Astrocyte (in vitro differentiated cells and primary cell): ENCODE results near the gene PAIP2. TPM values are rescaled to one million over a fixed set of nuclear protein-coding genes. Genes with fewer than 3 reads are reported as not detected.
"Not testable (repeated sequence)": the region's sequence is repeated elsewhere in the genome, so short reads cannot be mapped to it uniquely, and the experiment has no call there.

Source experiments
- DNase-seq: peaks from one replicate; pipeline ENCODE4 v3.0.0-alpha.2; 2010; ENCODE audit warnings: low read depth
- FAIRE-seq: peaks from 2 replicates; lab custom pipeline; 2011; peaks lifted over from hg19 to GRCh38; lab: Jason Lieb, UNC
- H2AFZ ChIP-seq: 2 replicates; pipeline ENCODE4 v1.6.0; 2012; ENCODE audit warnings: low read depth, low read length, inconsistent platforms
- H3K27ac ChIP-seq: 2 replicates; pipeline ENCODE4 v1.5.1; 2011; ENCODE audit warnings: low read depth, low read length, inconsistent platforms
- H3K27me3 ChIP-seq: 2 replicates; pipeline ENCODE4 v1.6.0; 2011; ENCODE audit warnings: low read length, inconsistent platforms; ENCODE audit not compliant: insufficient read depth
- H3K36me3 ChIP-seq: 2 replicates; pipeline ENCODE4 v1.5.1; 2011; ENCODE audit warnings: low read length, inconsistent platforms; ENCODE audit not compliant: insufficient read depth
- H3K4me1 ChIP-seq: 2 replicates; pipeline ENCODE4 v1.5.1; 2011; ENCODE audit warnings: low read length, inconsistent platforms; ENCODE audit not compliant: insufficient read depth
- H3K4me2 ChIP-seq: 2 replicates; pipeline ENCODE4 v1.6.0; 2012; ENCODE audit warnings: low read length, inconsistent platforms
- H3K4me3 ChIP-seq: 2 replicates; pipeline ENCODE4 v1.5.1; 2011; ENCODE audit warnings: low read depth, mild to moderate bottlenecking, low read length, inconsistent platforms; ENCODE audit not compliant: insufficient read depth
- H3K79me2 ChIP-seq: 2 replicates; pipeline ENCODE4 v1.6.0; 2012; ENCODE audit warnings: mild to moderate bottlenecking, low read length, inconsistent platforms; ENCODE audit not compliant: insufficient read depth
- H3K9ac ChIP-seq: 2 replicates; pipeline ENCODE4 v1.6.0; 2012; ENCODE audit warnings: mild to moderate bottlenecking, low read length, inconsistent platforms
- H3K9me3 ChIP-seq: 2 replicates; pipeline ENCODE4 v1.5.1; 2012; ENCODE audit warnings: low read depth, mild to moderate bottlenecking, low read length, inconsistent platforms; ENCODE audit not compliant: insufficient read depth
- H4K20me1 ChIP-seq: 2 replicates; pipeline ENCODE4 v1.6.0; 2012; ENCODE audit warnings: low read length, inconsistent platforms; ENCODE audit not compliant: insufficient read depth
- H3K27ac Mint-ChIP-seq: one replicate; pipeline ENCODE4 v1.8.0; 2021; ENCODE audit warnings: mild to moderate bottlenecking, mixed read lengths; ENCODE audit not compliant: unreplicated experiment
- H3K27me3 Mint-ChIP-seq: one replicate; pipeline ENCODE4 v1.8.0; 2021; ENCODE audit warnings: low read depth, mixed read lengths; ENCODE audit not compliant: unreplicated experiment
- H3K36me3 Mint-ChIP-seq: one replicate; pipeline ENCODE4 v1.8.0; 2021; ENCODE audit warnings: low read depth, mixed read lengths; ENCODE audit not compliant: unreplicated experiment
- H3K4me1 Mint-ChIP-seq: one replicate; pipeline ENCODE4 v1.8.0; 2021; ENCODE audit warnings: low read depth, mixed read lengths; ENCODE audit not compliant: unreplicated experiment
- H3K4me3 Mint-ChIP-seq: one replicate; pipeline ENCODE4 v1.8.0; 2021; ENCODE audit warnings: mild to moderate bottlenecking, moderate library complexity, mixed read lengths; ENCODE audit not compliant: unreplicated experiment
- H3K9me3 Mint-ChIP-seq: one replicate; pipeline ENCODE4 v1.8.0; 2021; ENCODE audit warnings: mild to moderate bottlenecking, mixed read lengths; ENCODE audit not compliant: unreplicated experiment
- CTCF ChIP-seq: IDR thresholded peaks from 2 replicates; pipeline ENCODE4 v1.5.1; 2011; ENCODE audit warnings: low read depth, mild to moderate bottlenecking, inconsistent platforms, low read length, moderate library complexity; ENCODE audit not compliant: insufficient read depth
- EZH2 ChIP-seq: IDR thresholded peaks from 2 replicates; pipeline ENCODE4 v1.6.1; 2012; ENCODE audit warnings: mild to moderate bottlenecking, low read length, inconsistent platforms; ENCODE audit not compliant: insufficient read depth
- total RNA-seq: library from RNA; stranded (reverse); gene quantifications from 2 replicates; pipeline ENCODE4 v1.2.1, GENCODE V29; 2021

The PAIP2 gene
- total RNA-seq, 1 donor from 2014 or later: 75.3 TPM

- not testable (repeated sequence) for H3K9me3 Mint-ChIP-seq, H3K36me3 Mint-ChIP-seq, DNase-seq, FAIRE-seq, H3K4me1 ChIP-seq, H3K27me3 ChIP-seq, H2AFZ ChIP-seq, H3K27ac Mint-ChIP-seq, H3K9me3 ChIP-seq, H3K9ac ChIP-seq, H3K4me3 Mint-ChIP-seq, H3K4me2 ChIP-seq, H3K79me2 ChIP-seq, H3K4me1 Mint-ChIP-seq, H4K20me1 ChIP-seq, H3K4me3 ChIP-seq, H3K27ac ChIP-seq, H3K36me3 ChIP-seq
- peaks cover 27% of the 10 kb centered on the region for H3K27me3 Mint-ChIP-seq
Observed at GRCh38 chr5:139386956-139387355, 45.3 kb downstream of the PAIP2 start.

- Histone ChIP-seq H4K20me1 (no peaks in the 10 kb centered on the region), H3K27ac (no peak overlapping the region), H2AFZ (no peak overlapping the region), H3K36me3 (no peaks in the 10 kb centered on the region), H3K27me3 (no peaks in the 10 kb centered on the region), H3K4me3 (no peak overlapping the region), H3K4me2 (no peak overlapping the region), H3K79me2 (no peaks in the 10 kb centered on the region), H3K9ac (no peak overlapping the region), H3K4me1 (peaks cover 4% of the 10 kb centered on the region), H3K9me3 (no peaks in the 10 kb centered on the region)
- no peaks in the 10 kb centered on the region for H3K36me3 Mint-ChIP-seq
- no peak for DNase-seq
- H3K9me3 Mint-ChIP-seq: no peaks in the 10 kb centered on the region
- TF ChIP-seq EZH2 (no peak), CTCF (no peak)
- peaks cover 28% of the 10 kb centered on the region for H3K27me3 Mint-ChIP-seq
- H3K4me3 Mint-ChIP-seq: no peak overlapping the region
- no peak for FAIRE-seq
- no peak overlapping the region for H3K27ac Mint-ChIP-seq
- peaks cover 2% of the 10 kb centered on the region for H3K4me1 Mint-ChIP-seq
Observed at GRCh38 chr5:139387611-139388197, 46.0 kb downstream of the PAIP2 start.

- H3K4me3 ChIP-seq: no peak overlapping the region
- TF ChIP-seq EZH2: no peak
- no peak for TF ChIP-seq CTCF
- no peak for FAIRE-seq
- no peaks in the 10 kb centered on the region for H3K9me3 Mint-ChIP-seq
- no peak overlapping the region for H3K27ac Mint-ChIP-seq
- no peaks in the 10 kb centered on the region for H3K36me3 Mint-ChIP-seq
- no peak overlapping the region for H3K9ac ChIP-seq
- H3K79me2 ChIP-seq: no peaks in the 10 kb centered on the region
- peaks cover 6% of the 10 kb centered on the region for H3K27me3 ChIP-seq
- H3K27me3 Mint-ChIP-seq: peaks cover 33% of the 10 kb centered on the region
- no peak overlapping the region for H2AFZ ChIP-seq
- H3K36me3 ChIP-seq: no peaks in the 10 kb centered on the region
- H3K9me3 ChIP-seq: no peaks in the 10 kb centered on the region
- H3K4me2 ChIP-seq: no peak overlapping the region
- peaks cover 2% of the 10 kb centered on the region for H3K4me1 Mint-ChIP-seq
- DNase-seq: no peak
- H3K27ac ChIP-seq: no peak overlapping the region
- no peaks in the 10 kb centered on the region for H4K20me1 ChIP-seq
- peaks cover 4% of the 10 kb centered on the region for H3K4me1 ChIP-seq
- no peak overlapping the region for H3K4me3 Mint-ChIP-seq
Observed at GRCh38 chr5:139388198-139388821, 46.7 kb downstream of the PAIP2 start.
